Endothelial cell (in vitro differentiated cells): ENCODE measurements around the gene MYO15B. TPM values are rescaled to one million over a fixed set of nuclear protein-coding genes. Genes with fewer than 3 reads are reported as not detected.
A peak's percentile ranks its signal among the peaks of the same experiment; 100 is the strongest.

ENCODE experiments used
- DNase-seq: peaks from one replicate; pipeline ENCODE4 v3.0.0; 2021; ENCODE audit warnings: low spot score
- H3K27ac Mint-ChIP-seq: one replicate; pipeline ENCODE4 v1.8.0; 2021; ENCODE audit warnings: mixed read lengths, inconsistent platforms; ENCODE audit not compliant: unreplicated experiment
- H3K27me3 Mint-ChIP-seq: one replicate; pipeline ENCODE4 v1.8.0; 2021; ENCODE audit warnings: mild to moderate bottlenecking, moderate library complexity, mixed read lengths, inconsistent platforms; ENCODE audit not compliant: unreplicated experiment
- H3K36me3 Mint-ChIP-seq: one replicate; pipeline ENCODE4 v1.8.0; 2021; ENCODE audit warnings: mild to moderate bottlenecking, low read depth, mixed read lengths, inconsistent platforms; ENCODE audit not compliant: unreplicated experiment
- H3K4me1 Mint-ChIP-seq: one replicate; pipeline ENCODE4 v1.8.0; 2021; ENCODE audit warnings: mild to moderate bottlenecking, mixed read lengths, inconsistent platforms; ENCODE audit not compliant: unreplicated experiment
- H3K4me3 Mint-ChIP-seq: one replicate; pipeline ENCODE4 v1.8.0; 2021; ENCODE audit warnings: mild to moderate bottlenecking, mixed read lengths, inconsistent platforms; ENCODE audit not compliant: unreplicated experiment
- H3K9me3 Mint-ChIP-seq: one replicate; pipeline ENCODE4 v1.8.0; 2021; ENCODE audit warnings: mixed read lengths, inconsistent platforms; ENCODE audit not compliant: unreplicated experiment
- total RNA-seq: library from RNA; stranded (reverse); fragmentation: NEBNext Ultra II Directional; extraction: Animal tissue kit (Norgen Biotek cat#: 25700); gene quantifications from one replicate; pipeline ENCODE4 v1.2.1, GENCODE V29; 2021; ENCODE audit not compliant: unreplicated experiment
- TF ChIP-seq, protein P1 (sequence below): fragments of 200-600 bp; sonication (generic); IDR thresholded peaks from one replicate; pipeline ENCODE4 v1.5.0; 2021; ENCODE audit warnings: antibody characterized with exemption; ENCODE audit not compliant: unreplicated experiment

MYO15B gene
- total RNA-seq, 1 donor from 2014 or later, result 224 TPM

DNA sequence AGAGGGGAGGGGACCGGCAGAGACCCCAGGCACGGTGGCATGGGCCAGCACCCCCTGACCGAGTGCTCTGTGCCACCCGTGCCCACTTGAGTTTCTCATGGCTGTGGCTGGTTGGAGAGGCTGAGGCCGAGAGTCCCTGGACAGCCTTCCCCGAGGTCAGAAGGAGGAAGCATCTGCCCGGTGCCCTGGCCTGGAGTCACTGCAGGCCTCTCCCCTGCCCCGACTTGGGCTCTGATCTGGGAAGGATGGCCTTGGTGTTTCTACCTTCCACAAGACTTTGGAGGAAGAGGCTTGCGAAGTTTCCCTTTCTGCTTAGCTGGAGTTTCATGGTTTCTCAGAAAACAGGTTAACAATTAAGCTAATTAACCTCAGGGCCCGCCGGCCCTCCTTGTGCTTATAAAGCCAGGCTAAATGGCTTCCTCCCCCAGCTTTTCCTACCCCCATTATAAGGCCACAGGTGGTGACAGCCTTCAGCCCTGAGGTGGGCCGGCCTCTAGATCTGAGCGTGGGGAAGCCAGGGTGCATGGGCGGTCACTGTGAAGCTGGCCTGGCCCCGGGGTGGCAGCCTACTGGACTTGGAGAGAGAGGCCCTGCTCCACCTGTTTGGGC lies 44.8 kb upstream of the MYO15B start:
- H3K27me3 Mint-ChIP-seq, result peaks cover 5% of the 10 kb centered on the region
- no peak overlapping the region for H3K4me3 Mint-ChIP-seq
- peaks cover 6% of the 10 kb centered on the region for H3K36me3 Mint-ChIP-seq
- no peaks in the 10 kb centered on the region for H3K9me3 Mint-ChIP-seq
- DNase-seq, result no peak
- TF ChIP-seq, protein P1, sequence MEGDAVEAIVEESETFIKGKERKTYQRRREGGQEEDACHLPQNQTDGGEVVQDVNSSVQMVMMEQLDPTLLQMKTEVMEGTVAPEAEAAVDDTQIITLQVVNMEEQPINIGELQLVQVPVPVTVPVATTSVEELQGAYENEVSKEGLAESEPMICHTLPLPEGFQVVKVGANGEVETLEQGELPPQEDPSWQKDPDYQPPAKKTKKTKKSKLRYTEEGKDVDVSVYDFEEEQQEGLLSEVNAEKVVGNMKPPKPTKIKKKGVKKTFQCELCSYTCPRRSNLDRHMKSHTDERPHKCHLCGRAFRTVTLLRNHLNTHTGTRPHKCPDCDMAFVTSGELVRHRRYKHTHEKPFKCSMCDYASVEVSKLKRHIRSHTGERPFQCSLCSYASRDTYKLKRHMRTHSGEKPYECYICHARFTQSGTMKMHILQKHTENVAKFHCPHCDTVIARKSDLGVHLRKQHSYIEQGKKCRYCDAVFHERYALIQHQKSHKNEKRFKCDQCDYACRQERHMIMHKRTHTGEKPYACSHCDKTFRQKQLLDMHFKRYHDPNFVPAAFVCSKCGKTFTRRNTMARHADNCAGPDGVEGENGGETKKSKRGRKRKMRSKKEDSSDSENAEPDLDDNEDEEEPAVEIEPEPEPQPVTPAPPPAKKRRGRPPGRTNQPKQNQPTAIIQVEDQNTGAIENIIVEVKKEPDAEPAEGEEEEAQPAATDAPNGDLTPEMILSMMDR, result no peak
- H3K4me1 Mint-ChIP-seq, result peaks cover 25% of the 10 kb centered on the region
- H3K27ac Mint-ChIP-seq, result no peak overlapping the region

DNA sequence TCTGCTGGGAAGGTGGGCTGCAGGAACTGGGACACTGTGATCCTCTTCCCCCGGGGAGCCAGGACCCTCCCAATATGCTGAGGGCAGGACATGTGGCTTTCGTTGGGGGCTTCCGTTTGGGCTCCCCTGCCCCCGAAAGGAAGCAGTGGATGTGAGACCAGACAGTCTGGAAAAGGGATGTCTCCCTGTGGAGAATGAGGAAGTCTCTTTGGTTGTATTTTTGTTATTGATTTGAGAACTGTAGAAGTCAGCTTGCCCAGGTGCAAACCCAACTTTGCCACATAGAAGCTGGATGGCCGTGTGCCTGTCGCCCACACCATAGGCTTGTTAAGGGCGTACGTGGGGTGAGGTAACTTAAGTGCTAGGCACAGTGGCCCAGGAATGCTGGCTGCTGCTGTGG lies 43.4 kb upstream of the MYO15B start:
- H3K27me3 Mint-ChIP-seq, result peaks cover 3% of the 10 kb centered on the region
- H3K9me3 Mint-ChIP-seq, result no peaks in the 10 kb centered on the region
- H3K36me3 Mint-ChIP-seq, result peaks cover 6% of the 10 kb centered on the region
- H3K27ac Mint-ChIP-seq, result no peak overlapping the region
- TF ChIP-seq, protein P1, result no peak
- no peak for DNase-seq
- H3K4me3 Mint-ChIP-seq, result no peak overlapping the region
- peaks cover 22% of the 10 kb centered on the region for H3K4me1 Mint-ChIP-seq

DNA sequence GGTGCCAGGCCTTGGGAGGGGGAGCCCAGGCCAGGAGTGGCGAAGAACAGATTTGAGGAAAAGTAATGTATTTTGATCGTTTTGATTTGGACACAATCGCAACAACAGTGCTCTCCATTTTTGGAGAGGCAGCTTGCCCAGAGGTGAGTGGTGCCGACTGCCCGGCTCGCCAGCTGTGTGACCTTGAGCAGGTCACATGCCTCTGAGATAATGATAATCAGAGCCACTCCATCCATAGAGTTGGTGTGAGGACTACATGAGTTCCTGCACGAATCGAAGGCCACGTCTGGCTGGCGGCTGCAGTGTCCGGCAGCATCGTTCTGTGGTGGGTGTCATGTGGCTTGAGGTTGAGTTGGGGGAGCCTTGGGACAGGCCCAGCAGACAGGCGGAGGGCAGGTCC lies 41.4 kb upstream of the MYO15B start:
- no peak for DNase-seq
- TF ChIP-seq, protein P1, result no peak
- peaks cover 6% of the 10 kb centered on the region for H3K36me3 Mint-ChIP-seq
- no peak overlapping the region for H3K4me3 Mint-ChIP-seq
- H3K4me1 Mint-ChIP-seq, result peaks cover 22% of the 10 kb centered on the region
- no peaks in the 10 kb centered on the region for H3K9me3 Mint-ChIP-seq
- peaks cover 3% of the 10 kb centered on the region for H3K27me3 Mint-ChIP-seq
- peak overlapping the region; percentile 26 for H3K27ac Mint-ChIP-seq

DNA sequence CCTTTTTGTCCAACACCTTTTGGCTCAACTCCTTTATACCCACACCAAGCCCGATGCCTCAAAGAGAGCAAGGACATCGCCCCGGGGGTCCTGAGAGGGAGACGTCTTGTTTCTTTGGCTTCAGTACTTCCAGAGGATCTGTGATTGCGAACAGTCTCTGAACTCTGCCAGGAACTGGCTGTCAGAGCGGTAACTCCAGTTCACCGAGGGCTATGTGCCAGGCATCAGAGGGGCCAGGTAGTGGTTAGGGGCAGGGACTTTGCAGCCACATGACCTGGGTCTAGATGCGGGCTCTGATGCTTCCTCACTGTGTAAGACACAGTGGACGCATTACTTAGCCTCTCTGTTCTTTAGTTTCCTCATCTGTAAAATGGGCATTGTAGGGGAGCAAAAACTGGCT lies 40.5 kb upstream of the MYO15B start:
- Mint-ChIP-seq H3K9me3 (no peaks in the 10 kb centered on the region), H3K27ac (no peak overlapping the region), H3K4me3 (no peak overlapping the region), H3K36me3 (peaks cover 3% of the 10 kb centered on the region), H3K4me1 (peaks cover 19% of the 10 kb centered on the region), H3K27me3 (peaks cover under 1% of the 10 kb centered on the region)
- TF ChIP-seq, protein P1, result no peak
- no peak for DNase-seq

DNA sequence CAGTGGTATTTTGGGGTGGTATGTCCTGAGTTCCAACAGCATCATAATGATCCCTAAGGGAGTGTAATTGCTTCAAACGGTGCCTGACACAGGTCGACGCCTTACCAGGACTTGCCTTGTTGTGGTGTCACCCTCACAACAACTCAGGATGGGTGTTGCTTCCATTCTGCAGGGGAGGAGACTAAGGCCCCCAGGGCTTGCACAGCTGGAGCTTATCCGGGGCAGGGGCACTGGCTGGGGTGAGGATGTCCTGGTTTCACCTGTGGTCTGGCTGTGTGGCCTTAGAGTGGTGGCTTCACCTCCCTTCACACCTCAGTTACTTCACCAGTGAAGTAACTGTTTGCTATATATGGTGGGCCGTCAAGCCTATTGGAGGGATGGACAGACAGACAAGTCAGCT lies 38.8 kb upstream of the MYO15B start:
- Mint-ChIP-seq H3K27me3 (peaks cover 4% of the 10 kb centered on the region), H3K4me3 (no peak overlapping the region), H3K36me3 (peaks cover 3% of the 10 kb centered on the region), H3K27ac (no peak overlapping the region), H3K9me3 (no peaks in the 10 kb centered on the region), H3K4me1 (peaks cover 21% of the 10 kb centered on the region)
- TF ChIP-seq, protein P1, result no peak
- DNase-seq, result no peak
